ENCODE results near the gene KCTD8.

GRCh38 chr4:44165938-44166337 lies 282.7 kb downstream of the KCTD8 start:
- TF ChIP-seq CTCF (conservative IDR thresholded peaks at IDR 0.05 in 1 of 2, IDR thresholded peaks at IDR 0.05 in 1 of 2; ENCODE audit: extremely low read depth in 1 of 2, insufficient read depth in 1 of 2, low read depth in 1 of 2, low read length in 2 of 2) (no peak), EZH2 (IDR thresholded peaks at IDR 0.05; ENCODE audit: borderline replicate concordance, low read length) (no peak)

Data from mammary epithelial cell (primary cell).